ENCODE results near the gene CHRND.
"Not testable (repeated sequence)": the region's sequence is repeated elsewhere in the genome, so short reads cannot be mapped to it uniquely, and the experiment has no call there.

Gene CHRND

GRCh38 chr2:232543928-232544631 lies 18.1 kb downstream of the CHRND start:
- no peak for DNase-seq

GRCh38 chr2:232544674-232545073 lies 18.7 kb downstream of the CHRND start:
- DNase-seq = no peak

GRCh38 chr2:232545511-232546375 lies 19.8 kb downstream of the CHRND start:
- DNase-seq = no peak

GRCh38 chr2:232547991-232548390 lies 22.0 kb downstream of the CHRND start:
- no peak for DNase-seq

- DNase-seq = no peak
Measured at GRCh38 chr2:232549655-232550353, 23.8 kb downstream of the CHRND start.

- peak; percentile 90 for DNase-seq
Measured at GRCh38 chr2:232550354-232551249, 24.6 kb downstream of the CHRND start, which contains the start of the genes EIF4E2 and TIGD1. Gene EIF4E2 (plus strand): TSS chr2:232550689. CDS start chr2:232550725, 36 bp downstream. Gene TIGD1 (minus strand): TSS chr2:232550557. CDS start chr2:232549882, 675 bp downstream.

GRCh38 chr2:232551250-232551638 lies 25.3 kb downstream of the CHRND start:
- DNase-seq = no peak

GRCh38 chr2:232551776-232552175 lies 25.8 kb downstream of the CHRND start:
- no peak for DNase-seq

- DNase-seq = no peak
Measured at GRCh38 chr2:232556426-232556825, 30.5 kb downstream of the CHRND start.

GRCh38 chr2:232562515-232563151 lies 36.7 kb downstream of the CHRND start:
- no peak for DNase-seq

- no peak for DNase-seq
Measured at GRCh38 chr2:232563580-232563979, 37.6 kb downstream of the CHRND start.

- DNase-seq = no peak
Measured at GRCh38 chr2:232567721-232568120, 41.8 kb downstream of the CHRND start.

- no peak for DNase-seq
Measured at GRCh38 chr2:232568161-232568560, 42.2 kb downstream of the CHRND start.

- no peak for DNase-seq
Measured at GRCh38 chr2:232569541-232569940, 43.6 kb downstream of the CHRND start.

- not testable (repeated sequence) for DNase-seq
Measured at GRCh38 chr2:232570481-232570880, 44.5 kb downstream of the CHRND start.

GRCh38 chr2:232571026-232571474 lies 45.1 kb downstream of the CHRND start:
- DNase-seq = no peak

- DNase-seq = no peak
Measured at GRCh38 chr2:232573042-232573441, 47.1 kb downstream of the CHRND start.

- no peak for DNase-seq
Measured at GRCh38 chr2:232573771-232574435, 47.9 kb downstream of the CHRND start.

- DNase-seq = no peak
Measured at GRCh38 chr2:232574674-232575403, 48.9 kb downstream of the CHRND start.

GRCh38 chr2:232575404-232575746 lies 49.4 kb downstream of the CHRND start:
- DNase-seq = no peak

All from stimulated activated CD4-positive, alpha-beta T cell treated with anti-CD3 and anti-CD28 coated beads, Interleukin-12 subunit alpha, Interleukin-12 subunit beta, amount 100 ng/mL, for 4 hours (primary cell).